H9 (cell line): ENCODE measurements around the gene THRB. TPM values are rescaled to one million over a fixed set of nuclear protein-coding genes. Genes with fewer than 3 reads are reported as not detected.

Experiments used
- DNase-seq: peaks from one replicate; pipeline ENCODE4 v3.0.0-alpha.2; 2017
- H2AFZ ChIP-seq: one replicate; pipeline ENCODE4 v1.6.1; 2013; ENCODE audit warnings: mild to moderate bottlenecking, low read length, control low read depth, moderate library complexity
- H2AK5ac ChIP-seq: 2 replicates; pipeline ENCODE4 v1.6.1; 2013; ENCODE audit warnings: low read length, control low read depth, mixed read lengths; ENCODE audit not compliant: insufficient read length
- H2BK120ac ChIP-seq: one replicate; pipeline ENCODE4 v1.6.1; 2013; ENCODE audit warnings: low read depth, mild to moderate bottlenecking, low read length, control low read depth, inconsistent platforms; ENCODE audit not compliant: poor library complexity, severe bottlenecking
- H2BK12ac ChIP-seq: 2 replicates; pipeline ENCODE4 v1.6.1; 2013; ENCODE audit warnings: low read length, control low read depth, mixed read lengths, low read depth; ENCODE audit not compliant: insufficient read length
- H2BK15ac ChIP-seq: 2 replicates; pipeline ENCODE4 v1.6.1; 2013; ENCODE audit warnings: low read depth, low read length, control low read depth
- H2BK20ac ChIP-seq: one replicate; pipeline ENCODE4 v1.6.1; 2013; ENCODE audit warnings: low read depth, mild to moderate bottlenecking, low read length, control low read depth, inconsistent platforms; ENCODE audit not compliant: poor library complexity, severe bottlenecking
- H2BK5ac ChIP-seq: 2 replicates; pipeline ENCODE4 v1.6.1; 2013; ENCODE audit warnings: low read length, control low read depth, mixed read lengths; ENCODE audit not compliant: insufficient read length
- H3K14ac ChIP-seq: 2 replicates; pipeline ENCODE4 v1.6.1; 2013; ENCODE audit warnings: low read length, control low read depth; ENCODE audit not compliant: insufficient read depth
- H3K18ac ChIP-seq: 2 replicates; pipeline ENCODE4 v1.6.1; 2013; ENCODE audit warnings: low read depth, mild to moderate bottlenecking, mixed read lengths, low read length, control low read depth; ENCODE audit not compliant: insufficient read length
- H3K23ac ChIP-seq: 2 replicates; pipeline ENCODE4 v1.6.1; 2013; ENCODE audit warnings: low read length, control low read depth, mixed read lengths, low read depth; ENCODE audit not compliant: insufficient read length
- H3K23me2 ChIP-seq: 2 replicates; pipeline ENCODE4 v1.6.1; 2013; ENCODE audit warnings: low read depth, mild to moderate bottlenecking, mixed read lengths, low read length, control low read depth; ENCODE audit not compliant: insufficient read length, poor library complexity, severe bottlenecking
- H3K27ac ChIP-seq: 2 replicates; pipeline ENCODE4 v1.5.1; 2013; ENCODE audit warnings: low read length, control low read depth, mixed read lengths, low read depth; ENCODE audit not compliant: insufficient read length
- H3K27me3 ChIP-seq: 2 replicates; pipeline ENCODE4 v1.6.1; 2013; ENCODE audit warnings: low read length, control low read depth, inconsistent platforms; ENCODE audit not compliant: insufficient read depth
- H3K4ac ChIP-seq: 2 replicates; pipeline ENCODE4 v1.6.1; 2013; ENCODE audit warnings: low read depth, mild to moderate bottlenecking, control low read depth, inconsistent platforms, low read length, moderate library complexity
- H3K4me1 ChIP-seq: 2 replicates; pipeline ENCODE4 v1.6.1; 2013; ENCODE audit warnings: low read length, control low read depth, inconsistent platforms; ENCODE audit not compliant: insufficient read depth
- H3K4me2 ChIP-seq: 2 replicates; pipeline ENCODE4 v1.6.1; 2013; ENCODE audit warnings: low read length, control low read depth, mixed read lengths; ENCODE audit not compliant: insufficient read length, insufficient read depth
- H3K56ac ChIP-seq: 2 replicates; pipeline ENCODE4 v1.6.1; 2013; ENCODE audit warnings: low read depth, mild to moderate bottlenecking, mixed read lengths, low read length, control low read depth; ENCODE audit not compliant: insufficient read length
- H3K79me1 ChIP-seq: 2 replicates; pipeline ENCODE4 v1.6.1; 2013; ENCODE audit warnings: low read depth, mild to moderate bottlenecking, moderate library complexity, low read length, control low read depth, inconsistent platforms; ENCODE audit not compliant: insufficient read depth, poor library complexity, severe bottlenecking
- H3K79me2 ChIP-seq: 2 replicates; pipeline ENCODE4 v1.6.1; 2013; ENCODE audit warnings: low read length, control low read depth, inconsistent platforms; ENCODE audit not compliant: insufficient read depth
- H3K9ac ChIP-seq: 2 replicates; pipeline ENCODE4 v1.6.1; 2013; ENCODE audit warnings: low read length, control low read depth, mixed read lengths; ENCODE audit not compliant: insufficient read length; ENCODE audit errors: extremely low read depth
- H3K9me3 ChIP-seq: one replicate; pipeline ENCODE4 v1.6.1; 2013; ENCODE audit warnings: low read depth, low read length, inconsistent platforms; ENCODE audit not compliant: control insufficient read depth
- H3T11ph ChIP-seq: one replicate; pipeline ENCODE4 v1.6.1; 2013; ENCODE audit warnings: mild to moderate bottlenecking, low read length, control low read depth, inconsistent platforms
- H4K20me1 ChIP-seq: one replicate; pipeline ENCODE4 v1.6.1; 2013; ENCODE audit not compliant: control insufficient read depth, insufficient read length, insufficient read depth
- H4K5ac ChIP-seq: 2 replicates; pipeline ENCODE4 v1.6.1; 2013; ENCODE audit warnings: low read depth, mild to moderate bottlenecking, mixed read lengths, low read length, control low read depth; ENCODE audit not compliant: insufficient read length
- H4K8ac ChIP-seq: replicated peaks from 2 replicates; pipeline ENCODE4 v1.6.1; 2013; ENCODE audit warnings: low read length, control low read depth, mixed read lengths, low read depth; ENCODE audit not compliant: insufficient read length
- H4K91ac ChIP-seq: 2 replicates; pipeline ENCODE4 v1.6.1; 2013; ENCODE audit warnings: low read depth, mild to moderate bottlenecking, moderate library complexity, mixed read lengths, low read length, control low read depth; ENCODE audit not compliant: insufficient read length
- H3K27ac Mint-ChIP-seq, 3 experiments: 2 replicates in 2 of 3; 3 replicates in 1 of 3; pipeline ENCODE4 v1.8.0; 2020 to 2021; ENCODE audit warnings: mixed read lengths in 3 of 3, mild to moderate bottlenecking in 1 of 3, moderate library complexity in 1 of 3
- H3K27me3 Mint-ChIP-seq: 2 replicates; pipeline ENCODE4 v1.8.0; 2021; ENCODE audit warnings: low read depth, mild to moderate bottlenecking, moderate library complexity, mixed read lengths
- H3K36me3 Mint-ChIP-seq, 3 experiments: 2 replicates in 2 of 3; 3 replicates in 1 of 3; pipeline ENCODE4 v1.8.0; 2020 to 2021; ENCODE audit warnings: low read depth in 3 of 3, mixed read lengths in 3 of 3; ENCODE audit not compliant: insufficient read depth in 1 of 3
- H3K4me1 Mint-ChIP-seq, 2 experiments: 2 replicates each; pipeline ENCODE4 v1.8.0; 2020; ENCODE audit warnings: mixed read lengths in 2 of 2
- H3K4me3 Mint-ChIP-seq, 2 experiments: 2 replicates in 1 of 2; 3 replicates in 1 of 2; pipeline ENCODE4 v1.8.0; 2020 to 2021; ENCODE audit warnings: mild to moderate bottlenecking in 2 of 2, mixed read lengths in 2 of 2, moderate library complexity in 1 of 2
- H3K9me3 Mint-ChIP-seq, 2 experiments: 2 replicates in 1 of 2; 3 replicates in 1 of 2; pipeline ENCODE4 v1.8.0; 2020; ENCODE audit warnings: mild to moderate bottlenecking in 2 of 2, mixed read lengths in 2 of 2, moderate library complexity in 1 of 2
- CTCF ChIP-seq: fragments of 200-600 bp; sonication (generic); conservative IDR thresholded peaks from 3 replicates; pipeline ENCODE4 v1.8.0; 2021; ENCODE audit warnings: antibody characterized with exemption, mild to moderate bottlenecking
- total RNA-seq: library from RNA; stranded (reverse); gene quantifications from 2 replicates; pipeline ENCODE4 v1.2.1, GENCODE V29; 2021

THRB gene
- total RNA-seq, 1 experiment from 2014 or later = 8.6 TPM

DNA sequence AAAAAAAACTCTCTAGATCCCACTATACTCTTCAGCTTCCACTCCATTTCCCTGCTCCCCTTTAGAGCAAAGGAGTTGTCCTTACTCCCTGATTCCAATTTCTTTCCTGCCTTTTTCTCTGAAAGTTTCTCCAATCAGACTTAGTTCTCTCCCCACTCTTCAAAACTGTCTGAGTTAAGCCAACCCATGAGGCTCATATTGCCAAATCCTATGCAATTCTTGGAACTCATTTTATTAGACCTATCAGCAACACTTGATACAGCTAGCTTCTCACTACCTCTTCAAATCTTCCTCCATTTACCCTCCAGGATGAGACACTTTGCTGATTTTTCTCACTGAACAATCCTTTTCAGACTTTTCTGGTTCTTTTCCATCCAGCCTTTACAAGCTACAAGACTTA lies 233.1 kb downstream of the THRB start:
- DNase-seq = no peak
- Histone ChIP-seq H3K23me2 (no peaks in the 10 kb centered on the region), H2AK5ac (no peak overlapping the region), H3K4me2 (no peak overlapping the region), H2BK5ac (no peak overlapping the region), H2BK120ac (no peak overlapping the region), H2BK20ac (no peak overlapping the region), H2BK15ac (no peak overlapping the region), H3K27ac (no peak overlapping the region), H3K79me2 (no peaks in the 10 kb centered on the region), H3K18ac (no peak overlapping the region), H4K5ac (no peak overlapping the region), H3K4me1 (no peaks in the 10 kb centered on the region), H3K9me3 (no peaks in the 10 kb centered on the region), H3K4ac (no peak overlapping the region), H2AFZ (no peak overlapping the region), H3K14ac (no peak overlapping the region), H3K23ac (no peak overlapping the region), H3K56ac (no peak overlapping the region), H4K20me1 (no peaks in the 10 kb centered on the region), H4K8ac (no peak overlapping the region), H3T11ph (no peak overlapping the region), H3K79me1 (peaks cover 2% of the 10 kb centered on the region), H2BK12ac (no peak overlapping the region), H3K9ac (no peak overlapping the region), H3K27me3 (no peaks in the 10 kb centered on the region), H4K91ac (no peak overlapping the region)
- Mint-ChIP-seq H3K9me3 (peaks cover 3 to 5% of the 10 kb centered on the region in 2 experiments; a peak in 3 of 5 replicates), H3K4me3 (no peak overlapping the region), H3K4me1 (no peaks in the 10 kb centered on the region), H3K27ac (no peak overlapping the region), H3K27me3 (no peaks in the 10 kb centered on the region), H3K36me3 (peaks cover 3 to 6% (median 3%) of the 10 kb centered on the region in 3 experiments; a peak in 5 of 7 replicates)
- no peak for TF ChIP-seq CTCF
